Keratinocyte (primary cell): ENCODE measurements around the gene VASH2. TPM values are rescaled to one million over a fixed set of nuclear protein-coding genes. Genes with fewer than 3 reads are reported as not detected.

Experiments
- DNase-seq: peaks from one replicate; pipeline ENCODE4 v3.0.0-alpha.2; 2011; ENCODE audit warnings: low read depth, missing footprints, low spot score
- FAIRE-seq: peaks from 2 replicates; lab custom pipeline; 2011; peaks lifted over from hg19 to GRCh38; lab: Jason Lieb, UNC
- H2AFZ ChIP-seq: 2 replicates; pipeline ENCODE4 v1.6.0; 2012; ENCODE audit warnings: low read length, control low read depth, inconsistent platforms; ENCODE audit not compliant: control insufficient read depth
- H3K27ac ChIP-seq: 2 replicates; pipeline ENCODE4 v1.5.1; 2011; ENCODE audit warnings: low read length; ENCODE audit not compliant: control insufficient read depth, insufficient read depth
- H3K27me3 ChIP-seq: 3 replicates; pipeline ENCODE4 v1.6.0; 2011; ENCODE audit warnings: low read length; ENCODE audit not compliant: control insufficient read depth, insufficient read depth; ENCODE audit errors: extremely low read depth
- H3K36me3 ChIP-seq, 2 experiments: 2 replicates in 1 of 2; 3 replicates in 1 of 2; pipeline ENCODE4 v1.5.1; 2011; ENCODE audit warnings: low read length in 2 of 2, mild to moderate bottlenecking in 1 of 2; ENCODE audit not compliant: control insufficient read depth in 2 of 2, insufficient read depth in 2 of 2; ENCODE audit errors: extremely low read depth in 1 of 2
- H3K4me1 ChIP-seq: 3 replicates; pipeline ENCODE4 v1.5.1; 2011; ENCODE audit warnings: low read length; ENCODE audit not compliant: control insufficient read depth, insufficient read depth; ENCODE audit errors: extremely low read depth
- H3K4me2 ChIP-seq: 3 replicates; pipeline ENCODE4 v1.6.0; 2011; ENCODE audit warnings: low read depth, low read length; ENCODE audit not compliant: control insufficient read depth, insufficient read depth; ENCODE audit errors: extremely low read depth
- H3K4me3 ChIP-seq, 3 experiments: fragments of 200-600 bp in 1 of 3; sonication (generic) in 1 of 3; 2 replicates in 2 of 3; 3 replicates in 1 of 3; pipeline ENCODE4 v1.5.1; 2011 to 2016; ENCODE audit warnings: low read length in 3 of 3, mild to moderate bottlenecking in 3 of 3, control low read depth in 2 of 3, inconsistent platforms in 1 of 3, low read depth in 1 of 3, mixed read lengths in 1 of 3, mixed run types in 1 of 3, moderate library complexity in 1 of 3; ENCODE audit not compliant: control insufficient read depth in 2 of 3, insufficient read depth in 2 of 3; ENCODE audit errors: extremely low read depth in 1 of 3
- H3K79me2 ChIP-seq: 2 replicates; pipeline ENCODE4 v1.6.0; 2012; ENCODE audit warnings: low read length; ENCODE audit not compliant: control insufficient read depth, insufficient read depth
- H3K9ac ChIP-seq: 3 replicates; pipeline ENCODE4 v1.6.0; 2011; ENCODE audit warnings: low read length; ENCODE audit not compliant: control insufficient read depth, insufficient read depth; ENCODE audit errors: extremely low read depth
- H3K9me1 ChIP-seq: 3 replicates; pipeline ENCODE4 v1.6.0; 2011; ENCODE audit warnings: low read length; ENCODE audit not compliant: control insufficient read depth, insufficient read depth; ENCODE audit errors: extremely low read depth
- H3K9me3 ChIP-seq: 2 replicates; pipeline ENCODE4 v1.5.1; 2012; ENCODE audit warnings: low read depth, low read length; ENCODE audit not compliant: control insufficient read depth
- H4K20me1 ChIP-seq: 3 replicates; pipeline ENCODE4 v1.6.0; 2011; ENCODE audit warnings: low read length; ENCODE audit not compliant: control insufficient read depth, insufficient read depth; ENCODE audit errors: extremely low read depth
- EZH2 ChIP-seq: IDR thresholded peaks from one replicate; pipeline ENCODE4 v1.6.1; 2012; ENCODE audit warnings: inconsistent platforms, mild to moderate bottlenecking, low read length, moderate library complexity
- dilution Hi-C: fragments of 300-500 bp; cut with MboI; formaldehyde crosslinking; loops from one replicate; pipeline ENCODE4 v1.7.0; 2020; ENCODE audit warnings: low sequenced_read_pairs; ENCODE audit not compliant: extremely low pct_ligation_motif_present
- polyA plus RNA-seq, 5 experiments: library from polyadenylated mRNA; depleted of rRNA in 3 of 5; stranded (reverse) in 3 of 5; stranded (forward) in 1 of 5; unstranded in 1 of 5; fragments of >200 nt; gene quantifications; 1 replicate in 1 of 5; 2 replicates in 3 of 5; 3 replicates in 1 of 5; pipeline versions ENCODE4 v1.2.1 to v1.2.3, GENCODE V29; 2011 to 2012; ENCODE audit warnings: missing spikeins in 2 of 5, low read depth in 1 of 5, low replicate concordance in 1 of 5
- TF ChIP-seq, protein P1 (sequence below), 3 experiments: IDR thresholded peaks in 1 of 3; conservative IDR thresholded peaks in 1 of 3; optimal IDR thresholded peaks in 1 of 3; 2 replicates in 2 of 3; 3 replicates in 1 of 3; pipeline versions ENCODE3 to v1.5.1; 2011; ENCODE audit warnings: low read length in 3 of 3, mild to moderate bottlenecking in 3 of 3, moderate library complexity in 2 of 3, control low read depth in 1 of 3, inconsistent platforms in 1 of 3; ENCODE audit not compliant: insufficient read depth in 2 of 3; ENCODE audit errors: extremely low read depth in 1 of 3

The VASH2 gene
- polyA plus RNA-seq, 1 donor (not counting 4 experiments of a cell fraction or from before 2014, with no cell fraction given), result 0.04 TPM

DNA sequence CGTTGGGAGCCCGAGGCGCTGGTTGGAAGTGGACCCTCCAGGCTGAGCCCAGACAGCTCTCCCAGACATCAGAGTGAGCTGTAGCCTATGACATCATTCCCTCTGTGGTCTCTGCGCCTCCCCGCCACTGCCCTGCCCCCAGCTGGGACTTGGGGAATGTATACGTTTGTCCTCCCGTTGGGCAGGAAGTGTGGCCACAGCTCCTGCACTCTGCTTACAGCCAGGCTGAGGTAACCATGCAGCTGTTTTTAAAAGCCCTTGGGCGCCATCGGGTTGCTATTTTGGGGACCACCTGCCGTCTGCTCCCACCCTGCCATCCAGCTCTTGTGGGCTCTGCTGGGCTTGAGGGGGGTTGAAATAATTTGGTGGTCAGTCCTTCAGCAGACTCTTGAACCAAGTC, 7.8 kb downstream of the VASH2 start:
- FAIRE-seq (no peak), DNase-seq (no peak)
- Histone ChIP-seq H3K79me2 (no peaks in the 10 kb centered on the region), H3K27me3 (peaks cover 18% of the 10 kb centered on the region), H3K9me3 (no peaks in the 10 kb centered on the region), H3K27ac (no peak overlapping the region), H3K4me2 (no peak overlapping the region), H3K4me3 (no peak overlapping the region), H3K9ac (no peak overlapping the region), H4K20me1 (no peaks in the 10 kb centered on the region), H3K9me1 (no peaks in the 10 kb centered on the region), H3K4me1 (no peaks in the 10 kb centered on the region), H3K36me3 (no peaks in the 10 kb centered on the region), H2AFZ (no peak overlapping the region)
- TF ChIP-seq, protein P1, sequence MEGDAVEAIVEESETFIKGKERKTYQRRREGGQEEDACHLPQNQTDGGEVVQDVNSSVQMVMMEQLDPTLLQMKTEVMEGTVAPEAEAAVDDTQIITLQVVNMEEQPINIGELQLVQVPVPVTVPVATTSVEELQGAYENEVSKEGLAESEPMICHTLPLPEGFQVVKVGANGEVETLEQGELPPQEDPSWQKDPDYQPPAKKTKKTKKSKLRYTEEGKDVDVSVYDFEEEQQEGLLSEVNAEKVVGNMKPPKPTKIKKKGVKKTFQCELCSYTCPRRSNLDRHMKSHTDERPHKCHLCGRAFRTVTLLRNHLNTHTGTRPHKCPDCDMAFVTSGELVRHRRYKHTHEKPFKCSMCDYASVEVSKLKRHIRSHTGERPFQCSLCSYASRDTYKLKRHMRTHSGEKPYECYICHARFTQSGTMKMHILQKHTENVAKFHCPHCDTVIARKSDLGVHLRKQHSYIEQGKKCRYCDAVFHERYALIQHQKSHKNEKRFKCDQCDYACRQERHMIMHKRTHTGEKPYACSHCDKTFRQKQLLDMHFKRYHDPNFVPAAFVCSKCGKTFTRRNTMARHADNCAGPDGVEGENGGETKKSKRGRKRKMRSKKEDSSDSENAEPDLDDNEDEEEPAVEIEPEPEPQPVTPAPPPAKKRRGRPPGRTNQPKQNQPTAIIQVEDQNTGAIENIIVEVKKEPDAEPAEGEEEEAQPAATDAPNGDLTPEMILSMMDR (optimal IDR thresholded peaks at IDR 0.05 in 1 of 3, IDR thresholded peaks at IDR 0.05 in 1 of 3, conservative IDR thresholded peaks at IDR 0.05 in 1 of 3; ENCODE audit: extremely low read depth in 1 of 3, insufficient read depth in 2 of 3, low read length in 3 of 3), result no peak
- no peak for TF ChIP-seq EZH2
- dilution Hi-C loops, result no loop called here

DNA sequence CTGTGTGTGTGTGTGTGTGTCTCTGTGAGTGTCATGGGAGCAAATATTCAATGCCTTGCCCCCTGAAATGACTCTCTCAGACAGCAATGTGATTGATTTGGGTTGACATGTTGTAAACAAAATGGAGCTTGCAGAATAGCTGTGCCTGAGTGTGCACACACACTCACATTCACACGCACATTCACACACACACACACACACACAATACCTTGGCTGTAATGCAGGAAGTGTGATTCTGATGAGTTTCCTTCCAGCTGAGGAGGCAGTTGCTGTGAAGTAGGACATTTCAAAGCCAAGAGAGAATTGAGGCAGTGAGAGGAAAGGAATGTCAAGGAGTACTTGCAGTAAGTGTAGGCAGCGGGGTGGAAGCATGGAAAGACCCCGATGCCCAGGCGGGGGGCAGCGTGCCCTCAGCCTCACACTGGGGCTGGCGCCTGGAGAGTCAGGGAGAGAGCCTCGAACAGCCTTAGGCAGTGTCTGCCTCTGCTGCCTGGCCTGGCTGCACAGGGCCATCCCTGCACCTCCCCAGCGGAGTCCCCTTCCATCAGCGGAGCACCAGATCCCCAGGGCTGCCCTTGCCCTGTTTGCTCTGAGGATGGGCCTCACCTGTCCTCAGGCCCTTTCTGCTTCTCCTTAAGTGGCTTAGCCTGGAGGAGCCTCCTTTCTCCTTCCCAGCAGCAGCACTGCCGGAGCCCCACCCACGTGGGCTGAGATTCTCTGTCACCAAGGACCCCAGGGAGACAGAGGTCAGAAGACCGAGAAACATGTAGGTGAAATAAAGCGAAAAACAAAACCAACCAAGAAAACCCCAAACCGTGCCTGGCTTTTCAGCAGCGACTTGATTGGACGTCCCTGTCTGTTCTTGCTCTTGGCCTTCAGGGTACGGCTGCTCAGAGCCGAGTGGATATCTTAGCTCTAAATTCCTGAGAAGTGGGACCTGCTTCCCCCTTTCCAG, 9.2 kb downstream of the VASH2 start:
- H2AFZ ChIP-seq, result no peak overlapping the region

More for the DNA sequence above, 9.2 kb downstream of the VASH2 start:
- H3K9ac ChIP-seq, result no peak overlapping the region
- no peak for FAIRE-seq
- dilution Hi-C loops, result no loop called here
- H3K27me3 ChIP-seq, result peaks cover 24% of the 10 kb centered on the region
- H3K4me2 ChIP-seq, result no peak overlapping the region
- no peaks in the 10 kb centered on the region for H4K20me1 ChIP-seq
- no peak overlapping the region for H3K4me3 ChIP-seq
- no peaks in the 10 kb centered on the region for H3K36me3 ChIP-seq
- H3K27ac ChIP-seq, result no peak overlapping the region
- no peak for DNase-seq
- H3K9me3 ChIP-seq, result no peaks in the 10 kb centered on the region
- no peaks in the 10 kb centered on the region for H3K4me1 ChIP-seq
- H3K79me2 ChIP-seq, result no peaks in the 10 kb centered on the region
- H3K9me1 ChIP-seq, result no peaks in the 10 kb centered on the region
- TF ChIP-seq EZH2, result no peak
